Psoas muscle (tissue), 8 donors: ENCODE data around the gene PDE6H. TPM values are rescaled to one million over a fixed set of nuclear protein-coding genes. Genes with fewer than 3 reads are reported as not detected.

Source experiments
- ATAC-seq, 4 donors: fragments of 200-7000 bp; cut with Tn5 transposase; one replicate each; pipeline ENCODE4 v1.9.1; 2020; ENCODE audit warnings: moderate library complexity in 3 of 4, mild to moderate bottlenecking in 2 of 4
- DNase-seq, 2 donors: peaks; one replicate each; pipeline ENCODE4 v3.0.0-alpha.2; 2020
- H3K27ac ChIP-seq: fragments of 200-600 bp; one replicate; pipeline ENCODE4 v1.8.0; 2022
- H3K27me3 ChIP-seq, 3 donors: fragments of 200-600 bp in 1 of 3; one replicate each; pipeline versions ENCODE4 v1.6.1 to v1.8.0; 2013 to 2022; ENCODE audit warnings: low read length in 2 of 3, mild to moderate bottlenecking in 2 of 3, moderate library complexity in 1 of 3; ENCODE audit not compliant: insufficient read depth in 3 of 3
- H3K36me3 ChIP-seq, 2 donors: fragments of 200-600 bp in 1 of 2; one replicate each; pipeline versions ENCODE4 v1.6.1 to v1.8.0; 2013 to 2022; ENCODE audit warnings: low read depth in 1 of 2, mild to moderate bottlenecking in 1 of 2, moderate library complexity in 1 of 2; ENCODE audit not compliant: insufficient read depth in 1 of 2
- H3K4me1 ChIP-seq: fragments of 200-600 bp; one replicate; pipeline ENCODE4 v1.8.0; 2022
- H3K4me3 ChIP-seq: fragments of 200-600 bp; one replicate; pipeline ENCODE4 v1.8.0; 2022; ENCODE audit warnings: mild to moderate bottlenecking
- H3K9me3 ChIP-seq: fragments of 200-600 bp; one replicate; pipeline ENCODE4 v1.8.0; 2022
- CTCF ChIP-seq: fragments of 200-600 bp; IDR thresholded peaks from one replicate; pipeline ENCODE4 v1.8.0; 2022; ENCODE audit warnings: antibody characterized with exemption
- WGBS, 3 donors: extraction: QIAGEN DNeasy Blood & Tissue Kit; methylation state at CpG; one replicate each; pipeline versions ENCODE4 v1.1.6 to v1.1.7; 2013; 5-methylcytosine and 5-hydroxymethylcytosine counted together
- intact Hi-C, 2 donors: fragments of 100-400 bp; cut with DNase I; formaldehyde crosslinking; loops; one replicate each; pipeline versions ENCODE4 v1.11.0 to v1.14.2; 2022
- polyA plus RNA-seq, 3 donors: library from polyadenylated mRNA; stranded (reverse); fragments of 200-250 nt; gene quantifications; one replicate each; pipeline ENCODE4 v1.2.3, GENCODE V29; 2013
- total RNA-seq, 4 donors: library from RNA; stranded (reverse); fragmentation: NEBNext Ultra II Directional in 2 of 4; extraction: Animal tissue kit (Norgen Biotek cat#: 25700) in 2 of 4; gene quantifications; one replicate each; pipeline versions ENCODE4 v1.2.1 to v1.2.4, GENCODE V29; 2021 to 2023
- donor health status: healthy with polysubstance abuse.
- donor health status: DM: no; HTN: no; CAD: no; lungs with moderate emphysema.
- donor health status: Bipolar disorder and iron deficiency.
- donor health status: healthy.
- donor health status: DM: yes; HTN: yes; CAD: no.
- donor health status: DM: no; HTN: no; CAD: no.
- donor health status: DM: no; HTN: no; CAD: no.
- donor health status: DM: yes; HTN: yes; CAD: no.

PDE6H gene
- total and polyA plus RNA-seq, 7 donors, result not detected

GRCh38 chr12:14959916-14960496 lies 12.8 kb upstream of the PDE6H start:
- no peaks in the 10 kb centered on the region for H3K36me3 ChIP-seq
- intact Hi-C loops, result no loop called here
- TF ChIP-seq CTCF, result no peak
- no peaks in the 10 kb centered on the region for H3K4me1 ChIP-seq
- H3K27ac ChIP-seq, result peak overlapping the region; percentile 61
- no peak for ATAC-seq
- DNase-seq, result no peak
- WGBS, 3 donors, result 76 to 87% (median 83%) methylated on average over 4 of the region's 4 CpGs
- H3K4me3 ChIP-seq, result peak overlapping the region; percentile 63
- no peaks in the 10 kb centered on the region for H3K9me3 ChIP-seq
- no peaks in the 10 kb centered on the region for H3K27me3 ChIP-seq

GRCh38 chr12:14960548-14961465 lies 12.0 kb upstream of the PDE6H start:
- Histone ChIP-seq H3K4me1 (no peaks in the 10 kb centered on the region), H3K27me3 (no peaks in the 10 kb centered on the region), H3K9me3 (no peaks in the 10 kb centered on the region), H3K36me3 (no peaks in the 10 kb centered on the region), H3K4me3 (peak overlapping the region; percentile 63), H3K27ac (peak overlapping the region; percentile 61)
- intact Hi-C loops, result no loop called here
- DNase-seq (peak in 1 of 2 donors; percentile 54), ATAC-seq (peak in 3 of 4 donors; percentile 37 to 66 (median 58))
- TF ChIP-seq CTCF, result no peak
- 51 to 57% (median 55%) methylated on average over 13 of the region's 13 CpGs for WGBS, 3 donors

GRCh38 chr12:14961466-14962152 lies 11.2 kb upstream of the PDE6H start, which contains the start of gene ARHGDIB:
Gene ARHGDIB (minus strand): TSS chr12:14961601. CDS start chr12:14950712, 10,889 bp downstream.
- WGBS, 3 donors, result 53 to 60% (median 54%) methylated on average over 14 of the region's 14 CpGs
- DNase-seq (peak in 1 of 2 donors; percentile 64), ATAC-seq (peak; percentile 21 to 66 (median 32))
- no peak for TF ChIP-seq CTCF
- no peaks in the 10 kb centered on the region for H3K9me3 ChIP-seq
- H3K4me3 ChIP-seq, result peak within 1 kb of the TSS; percentile 63
- no peaks in the 10 kb centered on the region for H3K4me1 ChIP-seq
- no peaks in the 10 kb centered on the region for H3K27me3 ChIP-seq
- no peaks in the 10 kb centered on the region for H3K36me3 ChIP-seq
- H3K27ac ChIP-seq, result peak within 1 kb of the TSS; percentile 61
- intact Hi-C loops, result no loop called here

- intact Hi-C loops, result no loop called here
- H3K9me3 ChIP-seq, result no peaks in the 10 kb centered on the region
- no peaks in the 10 kb centered on the region for H3K27me3 ChIP-seq
- H3K4me1 ChIP-seq, result no peaks in the 10 kb centered on the region
- H3K4me3 ChIP-seq, result peak overlapping the region; percentile 63
- no peak for TF ChIP-seq CTCF
- 75 to 89% (median 82%) methylated on average over 3 of the region's 3 CpGs for WGBS, 3 donors
- no peaks in the 10 kb centered on the region for H3K36me3 ChIP-seq
- ATAC-seq, result no peak
- H3K27ac ChIP-seq, result peak overlapping the region; percentile 61
- no peak for DNase-seq
Observed at GRCh38 chr12:14962153-14962539, 10.7 kb upstream of the PDE6H start.
